Skeletal muscle satellite cell (primary cell): ENCODE results near the gene CYP2D6. TPM values are rescaled to one million over a fixed set of nuclear protein-coding genes. Genes with fewer than 3 reads are reported as not detected.
"Not testable (repeated sequence)": the region's sequence is repeated elsewhere in the genome, so short reads cannot be mapped to it uniquely, and the experiment has no call there.

Experiments
- H3K27me3 ChIP-seq: 2 replicates; pipeline ENCODE4 v1.7.0; 2013; ENCODE audit warnings: low read length; ENCODE audit not compliant: control insufficient read depth, insufficient read depth
- H3K36me3 ChIP-seq: 2 replicates; pipeline ENCODE4 v1.7.0; 2013; ENCODE audit warnings: mild to moderate bottlenecking, control low read depth, low read length; ENCODE audit not compliant: insufficient read depth
- H3K4me1 ChIP-seq: 2 replicates; pipeline ENCODE4 v1.7.0; 2013; ENCODE audit warnings: low read length; ENCODE audit not compliant: control insufficient read depth, insufficient read depth
- H3K4me2 ChIP-seq: 2 replicates; pipeline ENCODE4 v1.7.0; 2013; ENCODE audit warnings: mild to moderate bottlenecking, low read length
- H3K4me3 ChIP-seq: 2 replicates; pipeline ENCODE4 v1.7.0; 2013; ENCODE audit warnings: low read length
- H3K9ac ChIP-seq: 2 replicates; pipeline ENCODE4 v1.7.0; 2013; ENCODE audit warnings: mild to moderate bottlenecking, low read depth, low read length, moderate library complexity
- H3K9me3 ChIP-seq: replicated peaks from 2 replicates; pipeline ENCODE4 v1.7.0; 2013; ENCODE audit warnings: mild to moderate bottlenecking, control low read depth, low read length
- total RNA-seq: library from RNA; depleted of rRNA; stranded (reverse); fragments of >200 nt; gene quantifications from 2 replicates; pipeline ENCODE4 v1.2.3, GENCODE V29; 2012; rRNA removed

Gene CYP2D6
- 0.22 and 0.25 TPM in 2 replicates for total RNA-seq

DNA sequence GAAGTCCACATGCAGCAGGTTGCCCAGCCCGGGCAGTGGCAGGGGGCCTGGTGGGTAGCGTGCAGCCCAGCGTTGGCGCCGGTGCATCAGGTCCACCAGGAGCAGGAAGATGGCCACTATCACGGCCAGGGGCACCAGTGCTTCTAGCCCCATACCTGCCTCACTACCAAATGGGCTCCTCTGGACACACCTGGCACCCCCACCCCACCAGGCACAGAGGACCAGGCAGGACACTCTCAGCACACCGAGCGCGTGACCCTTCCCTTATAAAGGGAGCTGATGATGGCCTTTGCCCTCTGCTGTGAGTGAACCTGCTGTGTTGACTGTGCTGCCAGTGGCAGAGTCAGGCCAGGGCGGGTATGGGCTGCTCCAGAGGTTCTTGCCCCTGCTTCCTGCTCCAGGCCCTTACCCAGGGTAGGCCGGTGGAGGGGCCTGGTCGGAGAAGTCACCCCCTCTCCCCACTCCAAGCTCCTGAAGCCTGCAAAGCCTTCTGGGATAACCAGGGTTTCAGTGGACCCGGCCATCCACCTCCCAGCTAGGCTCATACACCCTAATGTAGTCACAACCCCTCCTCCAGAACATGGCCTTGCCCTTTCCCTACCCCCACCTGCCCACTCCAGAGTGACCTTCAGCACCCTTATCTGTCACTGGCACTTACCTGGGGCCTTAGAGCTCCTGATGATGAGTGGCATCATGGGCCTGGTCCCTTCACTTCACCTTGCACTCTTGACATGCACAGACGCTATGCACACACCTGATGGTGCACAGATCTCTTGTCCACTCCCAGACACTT lies at the start of gene CYP2D6:
TSS of gene CYP2D6 (minus strand) at position 172 of the 793 bp plus-strand sequence. CDS start at position 153, 19 bp downstream.
- H3K4me1 ChIP-seq: peaks cover 14% of the 10 kb centered on the region
- H3K27me3 ChIP-seq, H3K9ac ChIP-seq, H3K4me3 ChIP-seq, H3K9me3 ChIP-seq, H3K4me2 ChIP-seq, H3K36me3 ChIP-seq: not testable (repeated sequence)

DNA sequence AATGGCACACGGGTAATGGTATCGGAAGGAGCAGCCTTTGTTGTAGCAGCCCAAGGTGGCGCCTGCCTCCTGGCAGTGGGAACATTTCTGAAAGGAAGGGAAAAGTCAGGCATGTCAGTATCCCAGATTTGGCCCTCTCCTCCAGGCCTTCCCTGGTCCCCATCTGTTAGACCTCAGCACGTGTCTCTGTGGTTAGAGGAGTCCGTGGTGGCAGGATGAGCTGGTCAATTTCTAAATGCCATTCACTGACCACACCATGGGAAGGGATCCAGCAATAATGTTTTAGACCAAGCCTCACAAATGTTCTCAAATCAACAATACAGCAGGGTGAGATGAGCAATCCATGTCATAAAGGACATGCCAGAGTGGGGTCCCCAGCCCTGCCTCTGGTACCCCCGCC lies 49.0 kb upstream of the CYP2D6 start:
- no peak overlapping the region for H3K4me3 ChIP-seq
- H3K4me2 ChIP-seq: peak overlapping the region; percentile 45
- peaks cover 3% of the 10 kb centered on the region for H3K27me3 ChIP-seq
- H3K4me1 ChIP-seq: peaks cover 21% of the 10 kb centered on the region
- H3K9ac ChIP-seq: no peak overlapping the region
- no peaks in the 10 kb centered on the region for H3K9me3 ChIP-seq
- peaks cover 6% of the 10 kb centered on the region for H3K36me3 ChIP-seq

GRCh38 chr22:42178910-42179519 lies 48.4 kb upstream of the CYP2D6 start:
- no peaks in the 10 kb centered on the region for H3K9me3 ChIP-seq
- H3K9ac ChIP-seq: no peak overlapping the region
- peaks cover 21% of the 10 kb centered on the region for H3K4me1 ChIP-seq
- H3K36me3 ChIP-seq: peaks cover 6% of the 10 kb centered on the region
- H3K4me3 ChIP-seq: no peak overlapping the region
- no peak overlapping the region for H3K4me2 ChIP-seq
- H3K27me3 ChIP-seq: peaks cover 3% of the 10 kb centered on the region

GRCh38 chr22:42177891-42178336 lies 47.3 kb upstream of the CYP2D6 start:
- Histone ChIP-seq H3K9me3 (no peaks in the 10 kb centered on the region), H3K4me1 (peaks cover 26% of the 10 kb centered on the region)

GRCh38 chr22:42176255-42176915 lies 45.8 kb upstream of the CYP2D6 start:
- peaks cover 12% of the 10 kb centered on the region for H3K36me3 ChIP-seq
- peaks cover 30% of the 10 kb centered on the region for H3K4me1 ChIP-seq
- no peaks in the 10 kb centered on the region for H3K9me3 ChIP-seq

More at GRCh38 chr22:42177891-42178336, 47.3 kb upstream of the CYP2D6 start:
- no peak overlapping the region for H3K4me3 ChIP-seq
- H3K27me3 ChIP-seq: peaks cover 3% of the 10 kb centered on the region
- H3K36me3 ChIP-seq: peaks cover 6% of the 10 kb centered on the region
- no peak overlapping the region for H3K4me2 ChIP-seq
- no peak overlapping the region for H3K9ac ChIP-seq

DNA sequence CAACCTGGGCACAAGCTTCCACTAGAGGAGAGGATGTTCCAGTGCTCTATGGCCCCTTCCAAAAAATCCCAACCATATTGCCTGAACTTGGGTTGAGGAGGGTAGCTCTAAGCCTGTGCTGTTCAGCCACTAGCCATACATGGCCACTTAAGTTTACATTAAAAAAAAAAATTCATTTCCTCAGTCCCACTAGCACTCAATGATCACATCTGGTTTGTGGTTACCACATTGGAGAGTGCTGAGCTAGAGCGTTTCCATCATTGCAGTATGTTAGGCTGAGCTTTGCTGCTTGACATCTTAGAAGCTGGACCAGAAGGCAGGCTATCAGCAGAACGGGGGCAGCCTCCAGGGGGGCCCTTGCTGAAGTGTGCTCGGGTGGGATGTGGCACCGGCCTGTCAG lies 43.5 kb upstream of the CYP2D6 start:
- Histone ChIP-seq H3K9me3 (no peaks in the 10 kb centered on the region), H3K27me3 (no peaks in the 10 kb centered on the region), H3K4me3 (no peak overlapping the region), H3K4me1 (peaks cover 12% of the 10 kb centered on the region), H3K36me3 (peaks cover 19% of the 10 kb centered on the region), H3K9ac (no peak overlapping the region), H3K4me2 (no peak overlapping the region)

More at GRCh38 chr22:42176255-42176915, 45.8 kb upstream of the CYP2D6 start:
- Histone ChIP-seq H3K4me2 (no peak overlapping the region), H3K27me3 (no peaks in the 10 kb centered on the region), H3K9ac (no peak overlapping the region), H3K4me3 (no peak overlapping the region)

DNA sequence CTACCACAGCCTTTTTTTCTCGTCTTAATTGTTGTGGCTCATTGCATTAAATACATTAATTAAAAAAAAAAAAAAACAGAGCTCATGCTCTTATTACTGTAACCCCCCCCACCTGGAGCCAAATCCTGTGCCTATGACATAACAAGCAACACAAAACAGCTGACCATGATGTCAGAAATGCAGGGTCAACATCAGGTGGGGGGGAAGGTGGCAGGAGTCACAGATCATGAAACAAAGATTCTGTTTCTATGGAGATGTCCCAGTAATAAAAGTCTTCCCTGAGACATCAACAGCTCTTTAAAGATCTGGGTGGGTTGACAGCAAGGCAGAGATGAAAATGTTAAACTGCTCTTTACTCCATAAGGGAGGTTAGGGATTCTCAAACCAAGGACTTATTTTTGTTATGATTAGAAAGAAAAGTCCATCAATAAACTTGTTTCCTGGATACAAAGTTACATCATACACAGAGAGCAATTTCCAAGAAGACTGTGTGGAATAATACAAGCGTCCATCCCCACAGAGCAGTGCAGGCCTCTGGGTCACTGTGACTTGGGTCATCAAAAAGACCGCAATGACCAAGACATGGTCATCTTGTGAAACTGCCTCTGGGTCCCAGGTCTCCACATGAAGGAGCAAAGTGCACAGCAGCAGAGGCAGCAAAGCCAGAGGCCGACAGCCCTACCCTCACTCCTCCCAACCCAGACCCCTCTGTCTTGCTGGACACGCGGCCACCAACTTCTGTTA lies 42.7 kb upstream of the CYP2D6 start:
- no peak overlapping the region for H3K4me2 ChIP-seq
- no peak overlapping the region for H3K4me3 ChIP-seq
- no peaks in the 10 kb centered on the region for H3K9me3 ChIP-seq
- no peak overlapping the region for H3K9ac ChIP-seq
- H3K36me3 ChIP-seq: peaks cover 20% of the 10 kb centered on the region
- H3K4me1 ChIP-seq: peaks cover 9% of the 10 kb centered on the region
- no peaks in the 10 kb centered on the region for H3K27me3 ChIP-seq

DNA sequence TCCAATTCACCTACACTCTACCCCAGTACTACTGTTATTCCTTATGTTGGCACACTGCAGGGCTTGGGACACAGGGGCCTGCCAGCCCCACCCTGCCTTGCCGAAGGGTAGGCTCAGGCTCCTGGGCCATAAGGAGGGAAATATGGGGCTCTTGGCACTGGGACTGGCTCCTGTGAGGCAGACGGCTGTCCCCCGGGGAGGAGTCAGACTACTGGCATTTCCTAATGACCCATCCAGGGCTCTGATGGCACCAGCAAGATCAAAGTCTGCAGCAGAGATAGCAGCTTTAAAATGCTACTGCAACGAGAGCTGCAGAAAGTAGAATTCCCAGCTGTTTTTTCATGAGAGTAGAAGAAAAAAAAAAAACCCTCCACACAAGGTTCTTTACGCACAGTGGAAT lies 42.2 kb upstream of the CYP2D6 start:
- Histone ChIP-seq H3K27me3 (no peaks in the 10 kb centered on the region), H3K4me3 (no peak overlapping the region), H3K36me3 (peaks cover 19% of the 10 kb centered on the region), H3K4me2 (peak overlapping the region; percentile 3), H3K9ac (no peak overlapping the region), H3K4me1 (peaks cover 9% of the 10 kb centered on the region), H3K9me3 (no peaks in the 10 kb centered on the region)

GRCh38 chr22:42171946-42172719 lies 41.5 kb upstream of the CYP2D6 start:
- Histone ChIP-seq H3K4me3 (no peak overlapping the region), H3K9me3 (no peaks in the 10 kb centered on the region), H3K4me1 (peaks cover 9% of the 10 kb centered on the region), H3K36me3 (peaks cover 19% of the 10 kb centered on the region), H3K4me2 (no peak overlapping the region), H3K9ac (no peak overlapping the region), H3K27me3 (no peaks in the 10 kb centered on the region)

DNA sequence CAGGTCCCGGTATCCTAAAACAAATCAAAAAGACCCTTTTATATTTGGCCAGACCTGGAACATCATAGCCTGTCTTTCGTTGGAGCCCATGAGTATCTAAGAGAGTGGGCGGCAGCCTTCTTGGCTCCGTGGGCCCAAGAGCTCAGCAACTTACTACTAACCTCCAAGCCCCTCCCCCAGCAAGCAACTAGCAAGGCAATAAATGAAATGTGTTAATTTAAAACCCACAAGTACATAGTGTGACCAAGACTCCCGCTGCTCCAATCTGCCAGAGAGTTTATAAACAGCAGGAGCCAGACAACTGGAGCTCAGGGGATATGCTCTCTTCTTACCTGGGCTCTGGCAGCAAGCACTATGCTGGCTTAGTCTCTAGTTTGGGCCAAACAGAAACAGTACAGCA lies 40.8 kb upstream of the CYP2D6 start:
- Histone ChIP-seq H3K4me2 (no peak overlapping the region), H3K9me3 (no peaks in the 10 kb centered on the region), H3K4me3 (no peak overlapping the region), H3K27me3 (no peaks in the 10 kb centered on the region), H3K4me1 (peaks cover 9% of the 10 kb centered on the region), H3K36me3 (peaks cover 19% of the 10 kb centered on the region), H3K9ac (no peak overlapping the region)
